T-helper 2 cell treated with Interferon-gamma antibody and Interleukin-4, amounts not matched to agents 100 ng/mL and 5 ng/mL, for 36 hours (primary cell): ENCODE measurements around the gene DOK4. TPM values are rescaled to one million over a fixed set of nuclear protein-coding genes. Genes with fewer than 3 reads are reported as not detected.

Source experiments
- total RNA-seq: library from RNA; stranded (reverse); gene quantifications from 2 replicates; pipeline ENCODE4 v1.2.3, GENCODE V29; 2022

DOK4 gene
- total RNA-seq, 1 donor from 2014 or later, result 1.4 TPM

Other genes starting within 250 kb of the DOK4 start
- 36.2 TPM in 2 replicates for gene ARL2BP, start 241.2 kb downstream of the DOK4 start, total RNA-seq
- 0.23 and 0.41 TPM in 2 replicates for gene PLLP, start 201.8 kb downstream of the DOK4 start, total RNA-seq
- 0.52 and 0.61 TPM in 2 replicates for gene CCL22, start 127.7 kb downstream of the DOK4 start, total RNA-seq
- gene CX3CL1, start 114.0 kb downstream of the DOK4 start, total RNA-seq, result not detected in 2 replicates
- gene CCL17, start 81.7 kb downstream of the DOK4 start, total RNA-seq, result not detected in 2 replicates
- 56.5 and 63.9 TPM in 2 replicates for gene CIAPIN1, start 39.1 kb downstream of the DOK4 start, total RNA-seq
- gene COQ9, start 39.0 kb downstream of the DOK4 start, total RNA-seq, result 38.3 and 39.7 TPM in 2 replicates
- 63.3 and 64.3 TPM in 2 replicates for gene POLR2C, start 23.8 kb downstream of the DOK4 start, total RNA-seq
- 9.3 and 10.1 TPM in 2 replicates for gene CCDC102A, start 50.1 kb upstream of the DOK4 start, total RNA-seq
- 2.4 and 2.7 TPM in 2 replicates for gene ADGRG5, start 56.1 kb upstream of the DOK4 start, total RNA-seq
- gene ADGRG1, start 142.1 kb upstream of the DOK4 start, total RNA-seq, result 0.91 and 2.4 TPM in 2 replicates
- not detected in 2 replicates for gene ADGRG3, start 181.8 kb upstream of the DOK4 start, total RNA-seq
- gene DRC7, start 208.3 kb upstream of the DOK4 start, total RNA-seq, result not detected in 2 replicates
- 28.3 and 30.5 TPM in 2 replicates for gene KATNB1, start 249.3 kb upstream of the DOK4 start, total RNA-seq